Chondrocyte (in vitro differentiated cells): ENCODE measurements around the gene DIPK1B. TPM values are rescaled to one million over a fixed set of nuclear protein-coding genes. Genes with fewer than 3 reads are reported as not detected.
"Not testable (repeated sequence)": the region's sequence is repeated elsewhere in the genome, so short reads cannot be mapped to it uniquely, and the experiment has no call there.

Experiments used
- DNase-seq: peaks from one replicate; pipeline ENCODE4 v3.0.0; 2021; ENCODE audit warnings: mixed read lengths, low spot score
- H3K27ac Mint-ChIP-seq: one replicate; pipeline ENCODE4 v1.8.0; 2021; ENCODE audit warnings: mild to moderate bottlenecking, moderate library complexity, mixed read lengths; ENCODE audit not compliant: unreplicated experiment
- H3K27me3 Mint-ChIP-seq: 2 replicates; pipeline ENCODE4 v1.8.0; 2021; ENCODE audit warnings: low read depth, mixed read lengths
- H3K36me3 Mint-ChIP-seq: 2 replicates; pipeline ENCODE4 v1.8.0; 2021; ENCODE audit warnings: low read depth, mixed read lengths
- H3K4me1 Mint-ChIP-seq: 2 replicates; pipeline ENCODE4 v1.8.0; 2021; ENCODE audit warnings: low read depth, mild to moderate bottlenecking, mixed read lengths
- H3K4me3 Mint-ChIP-seq: one replicate; pipeline ENCODE4 v1.8.0; 2021; ENCODE audit warnings: mild to moderate bottlenecking, moderate library complexity, mixed read lengths; ENCODE audit not compliant: unreplicated experiment
- H3K9me3 Mint-ChIP-seq: 2 replicates; pipeline ENCODE4 v1.8.0; 2021; ENCODE audit warnings: low read depth, mixed read lengths
- CTCF ChIP-seq: fragments of 200-600 bp; sonication (generic); IDR thresholded peaks from 2 replicates; pipeline ENCODE4 v1.5.0; 2021; ENCODE audit warnings: antibody characterized with exemption, mild to moderate bottlenecking, moderate library complexity
- total RNA-seq: library from RNA; stranded (reverse); gene quantifications from 3 replicates; pipeline ENCODE4 v1.2.1, GENCODE V29; 2021

DIPK1B gene
- total RNA-seq, 1 donor from 2014 or later = 9.2 TPM

- Mint-ChIP-seq H3K4me1 (no peaks in the 10 kb centered on the region), H3K27ac (no peak overlapping the region), H3K27me3 (peaks cover 13% of the 10 kb centered on the region), H3K36me3 (no peaks in the 10 kb centered on the region), H3K4me3 (no peak overlapping the region), H3K9me3 (no peaks in the 10 kb centered on the region)
- TF ChIP-seq CTCF = no peak
- no peak for DNase-seq
Measured at GRCh38 chr9:136700959-136701667, 11.3 kb upstream of the DIPK1B start.

- no peak for DNase-seq
- Mint-ChIP-seq H3K36me3 (no peaks in the 10 kb centered on the region), H3K27me3 (peaks cover 13% of the 10 kb centered on the region), H3K9me3 (no peaks in the 10 kb centered on the region), H3K4me1 (no peaks in the 10 kb centered on the region), H3K27ac (no peak overlapping the region), H3K4me3 (no peak overlapping the region)
- no peak for TF ChIP-seq CTCF
Measured at GRCh38 chr9:136701668-136702053, 10.7 kb upstream of the DIPK1B start.

GRCh38 chr9:136703276-136703860, 9.0 kb upstream of the DIPK1B start:
- Mint-ChIP-seq H3K4me3 (no peak overlapping the region), H3K9me3 (no peaks in the 10 kb centered on the region), H3K4me1 (no peaks in the 10 kb centered on the region), H3K27ac (no peak overlapping the region), H3K27me3 (peaks cover 10% of the 10 kb centered on the region), H3K36me3 (no peaks in the 10 kb centered on the region)
- no peak for DNase-seq
- TF ChIP-seq CTCF = no peak

GRCh38 chr9:136704741-136705140, 7.6 kb upstream of the DIPK1B start:
- not testable (repeated sequence) for H3K4me1 Mint-ChIP-seq, DNase-seq, H3K27ac Mint-ChIP-seq, H3K4me3 Mint-ChIP-seq, H3K9me3 Mint-ChIP-seq, H3K36me3 Mint-ChIP-seq, H3K27me3 Mint-ChIP-seq

GRCh38 chr9:136705564-136705963, 6.8 kb upstream of the DIPK1B start:
- Mint-ChIP-seq H3K4me3 (no peak overlapping the region), H3K4me1 (no peaks in the 10 kb centered on the region), H3K27me3 (peaks cover 7% of the 10 kb centered on the region), H3K9me3 (no peaks in the 10 kb centered on the region), H3K27ac (no peak overlapping the region), H3K36me3 (no peaks in the 10 kb centered on the region)
- TF ChIP-seq CTCF = no peak
- no peak for DNase-seq

- peaks cover 8% of the 10 kb centered on the region for H3K4me1 Mint-ChIP-seq
- H3K4me3 Mint-ChIP-seq = no peak overlapping the region
- no peak overlapping the region for H3K27ac Mint-ChIP-seq
- DNase-seq = no peak
- H3K36me3 Mint-ChIP-seq = no peaks in the 10 kb centered on the region
- no peaks in the 10 kb centered on the region for H3K9me3 Mint-ChIP-seq
- TF ChIP-seq CTCF = no peak
- peaks cover 4% of the 10 kb centered on the region for H3K27me3 Mint-ChIP-seq
Measured at GRCh38 chr9:136707011-136707410, 5.4 kb upstream of the DIPK1B start.
